MM.1S (cell line): ENCODE results near the gene ITPRIPL2.

Source experiments
- DNase-seq: peaks from one replicate; pipeline ENCODE4 v3.0.0-alpha.2; 2015
- H2AFZ ChIP-seq: fragments of 300-600 bp; sonication (generic); 2 replicates; pipeline ENCODE4 v1.6.0; 2016; ENCODE audit warnings: antibody characterized with exemption, low read length
- H3F3A ChIP-seq: fragments of 300-600 bp; sonication (generic); 2 replicates; pipeline ENCODE4 v1.6.1; 2016; ENCODE audit warnings: mild to moderate bottlenecking, antibody characterized with exemption, low read length, moderate library complexity, mixed read lengths; ENCODE audit not compliant: insufficient read depth
- H3K27ac ChIP-seq: fragments of 300-600 bp; sonication (generic); 2 replicates; pipeline ENCODE4 v1.5.1; 2016; ENCODE audit warnings: mild to moderate bottlenecking, low read length
- H3K27me3 ChIP-seq: fragments of 300-600 bp; sonication (generic); replicated peaks from 2 replicates; pipeline ENCODE4 v1.6.0; 2016; ENCODE audit warnings: low read length; ENCODE audit not compliant: insufficient read depth
- H3K36me3 ChIP-seq: fragments of 300-600 bp; sonication (generic); replicated peaks from 2 replicates; pipeline ENCODE4 v1.6.1; 2016; ENCODE audit warnings: mild to moderate bottlenecking, low read length, mixed read lengths; ENCODE audit not compliant: insufficient read depth
- H3K4me1 ChIP-seq: fragments of 300-600 bp; sonication (generic); 2 replicates; pipeline ENCODE4 v1.6.1; 2016; ENCODE audit warnings: low read length, mixed read lengths
- H3K4me2 ChIP-seq: fragments of 300-600 bp; sonication (generic); 2 replicates; pipeline ENCODE4 v1.6.0; 2016; ENCODE audit warnings: low read depth, low read length
- H3K4me3 ChIP-seq: fragments of 300-600 bp; sonication (generic); 2 replicates; pipeline ENCODE4 v1.5.1; 2016; ENCODE audit warnings: low read length, mixed read lengths
- H3K79me2 ChIP-seq: fragments of 300-600 bp; sonication (generic); 2 replicates; pipeline ENCODE4 v1.6.1; 2016; ENCODE audit warnings: mixed run types, low read length, mixed read lengths
- H3K9ac ChIP-seq: fragments of 300-600 bp; sonication (generic); 2 replicates; pipeline ENCODE4 v1.6.1; 2016; ENCODE audit warnings: low read length, mixed read lengths
- H3K9me2 ChIP-seq: fragments of 300-600 bp; sonication (generic); replicated peaks from 2 replicates; pipeline ENCODE4 v1.6.1; 2016; ENCODE audit warnings: mild to moderate bottlenecking, low read length, mixed read lengths; ENCODE audit not compliant: insufficient read depth
- H3K9me3 ChIP-seq: fragments of 300-600 bp; sonication (generic); replicated peaks from 2 replicates; pipeline ENCODE4 v1.6.1; 2016; ENCODE audit warnings: mild to moderate bottlenecking, low read length, mixed read lengths; ENCODE audit not compliant: insufficient read depth
- H4K20me1 ChIP-seq: fragments of 300-600 bp; sonication (generic); 2 replicates; pipeline ENCODE4 v1.6.1; 2016; ENCODE audit warnings: mild to moderate bottlenecking, low read length, moderate library complexity, mixed read lengths; ENCODE audit not compliant: insufficient read depth
- CTCF ChIP-seq: fragments of 300-600 bp; sonication (generic); IDR thresholded peaks from 2 replicates; pipeline ENCODE4 v1.5.1; 2016; ENCODE audit warnings: antibody characterized with exemption, low read length, mixed read lengths
- EZH2 ChIP-seq: fragments of 300-600 bp; sonication (generic); optimal IDR thresholded peaks from 2 replicates; pipeline ENCODE3; 2017; ENCODE audit warnings: low read depth, mild to moderate bottlenecking, antibody characterized with exemption, low read length, mixed read lengths
- EZH2phosphoT487 ChIP-seq: fragments of 300-600 bp; sonication (generic); IDR thresholded peaks from 2 replicates; pipeline ENCODE4 v1.6.1; 2018; ENCODE audit warnings: antibody characterized with exemption, low read length

ITPRIPL2 gene

GRCh38 chr16:19106625-19107020, 7.1 kb upstream of the ITPRIPL2 start:
- no peaks in the 10 kb centered on the region for H3K36me3 ChIP-seq
- no peak for TF ChIP-seq EZH2phosphoT487
- TF ChIP-seq EZH2: no peak
- no peak for TF ChIP-seq CTCF
- no peaks in the 10 kb centered on the region for H3F3A ChIP-seq
- H2AFZ ChIP-seq: no peak overlapping the region
- no peaks in the 10 kb centered on the region for H4K20me1 ChIP-seq
- H3K9ac ChIP-seq: no peak overlapping the region
- no peak overlapping the region for H3K4me2 ChIP-seq
- H3K9me2 ChIP-seq: no peaks in the 10 kb centered on the region
- DNase-seq: no peak
- no peaks in the 10 kb centered on the region for H3K9me3 ChIP-seq
- no peak overlapping the region for H3K27ac ChIP-seq
- H3K27me3 ChIP-seq: no peaks in the 10 kb centered on the region
- no peak overlapping the region for H3K4me3 ChIP-seq
- H3K4me1 ChIP-seq: no peaks in the 10 kb centered on the region
- no peaks in the 10 kb centered on the region for H3K79me2 ChIP-seq

- H2AFZ ChIP-seq: no peak overlapping the region
- TF ChIP-seq EZH2 (no peak), EZH2phosphoT487 (no peak), CTCF (no peak)
- H3K4me3 ChIP-seq: no peak overlapping the region
- no peak overlapping the region for H3K9ac ChIP-seq
- H4K20me1 ChIP-seq: no peaks in the 10 kb centered on the region
- H3K36me3 ChIP-seq: no peaks in the 10 kb centered on the region
- no peak overlapping the region for H3K27ac ChIP-seq
- no peaks in the 10 kb centered on the region for H3K79me2 ChIP-seq
- no peak overlapping the region for H3K4me2 ChIP-seq
- no peaks in the 10 kb centered on the region for H3K9me3 ChIP-seq
- no peak for DNase-seq
- H3K9me2 ChIP-seq: no peaks in the 10 kb centered on the region
- H3F3A ChIP-seq: no peaks in the 10 kb centered on the region
- no peaks in the 10 kb centered on the region for H3K27me3 ChIP-seq
- H3K4me1 ChIP-seq: no peaks in the 10 kb centered on the region
These were observed 5.1 kb upstream of the ITPRIPL2 start for GRCh38 chr16:19108409-19109287.

GRCh38 chr16:19109288-19109664, 4.5 kb upstream of the ITPRIPL2 start:
- Histone ChIP-seq H3K27me3 (no peaks in the 10 kb centered on the region), H2AFZ (no peak overlapping the region), H3K36me3 (no peaks in the 10 kb centered on the region), H4K20me1 (no peaks in the 10 kb centered on the region), H3K4me2 (no peak overlapping the region), H3K9ac (no peak overlapping the region), H3K27ac (no peak overlapping the region), H3K9me3 (no peaks in the 10 kb centered on the region), H3K4me1 (no peaks in the 10 kb centered on the region), H3F3A (no peaks in the 10 kb centered on the region), H3K9me2 (no peaks in the 10 kb centered on the region), H3K4me3 (no peak overlapping the region), H3K79me2 (no peaks in the 10 kb centered on the region)
- no peak for TF ChIP-seq EZH2
- TF ChIP-seq CTCF: no peak
- TF ChIP-seq EZH2phosphoT487: no peak
- no peak for DNase-seq
